ENCODE data around the gene NMBR. TPM values are rescaled to one million over a fixed set of nuclear protein-coding genes. Genes with fewer than 3 reads are reported as not detected.

The NMBR gene
- 0.11 and 0.31 TPM in 2 replicates for total RNA-seq

GRCh38 chr6:142146828-142147662, at the start of gene NMBR, which contains the start of gene VTA1:
Gene NMBR (minus strand): TSS chr6:142147122. CDS start chr6:142088658, 58,464 bp downstream.
Gene VTA1 (plus strand): TSS chr6:142147263. CDS start chr6:142147288, 25 bp downstream.

GRCh38 chr6:142132625-142133024, 14.3 kb downstream of the NMBR start, which contains the start of gene GJE1:
Gene GJE1 (plus strand): TSS chr6:142132925. CDS start chr6:142133159, 234 bp downstream.

Other genes with a start within 250 kb of the NMBR start
- gene GJE1, start 14.2 kb downstream of the NMBR start, total RNA-seq: not detected in 2 replicates
- 42.6 and 49.8 TPM in 2 replicates for gene VTA1, start 141 bp upstream of the NMBR start, total RNA-seq
- gene ADGRG6, start 154.9 kb upstream of the NMBR start, total RNA-seq: 17.7 and 19.3 TPM in 2 replicates